HG03066 (cell line): Measurements from ENCODE around the gene SRRD.
"Not testable (repeated sequence)": the region's sequence is repeated elsewhere in the genome, so short reads cannot be mapped to it uniquely, and the experiment has no call there.

ENCODE experiments used
- ATAC-seq: cut with Tn5 transposase; IDR thresholded peaks from one replicate; pipeline ENCODE4 v1.9.1; 2021; ENCODE audit warnings: low read depth; ENCODE audit not compliant: unreplicated experiment

The SRRD gene

GRCh38 chr22:26483439-26484359 lies at the start of gene SRRD, which contains the start of gene HPS4:
SRRD (plus strand) TSS chr22:26483877; CDS start chr22:26483891, 14 bp downstream.
HPS4 (minus strand) TSS chr22:26483783; CDS start chr22:26481762, 2,021 bp downstream.
- peak; percentile 65 for ATAC-seq

- no peak for ATAC-seq
Measured at GRCh38 chr22:26435327-26436093, 48.2 kb upstream of the SRRD start.

DNA sequence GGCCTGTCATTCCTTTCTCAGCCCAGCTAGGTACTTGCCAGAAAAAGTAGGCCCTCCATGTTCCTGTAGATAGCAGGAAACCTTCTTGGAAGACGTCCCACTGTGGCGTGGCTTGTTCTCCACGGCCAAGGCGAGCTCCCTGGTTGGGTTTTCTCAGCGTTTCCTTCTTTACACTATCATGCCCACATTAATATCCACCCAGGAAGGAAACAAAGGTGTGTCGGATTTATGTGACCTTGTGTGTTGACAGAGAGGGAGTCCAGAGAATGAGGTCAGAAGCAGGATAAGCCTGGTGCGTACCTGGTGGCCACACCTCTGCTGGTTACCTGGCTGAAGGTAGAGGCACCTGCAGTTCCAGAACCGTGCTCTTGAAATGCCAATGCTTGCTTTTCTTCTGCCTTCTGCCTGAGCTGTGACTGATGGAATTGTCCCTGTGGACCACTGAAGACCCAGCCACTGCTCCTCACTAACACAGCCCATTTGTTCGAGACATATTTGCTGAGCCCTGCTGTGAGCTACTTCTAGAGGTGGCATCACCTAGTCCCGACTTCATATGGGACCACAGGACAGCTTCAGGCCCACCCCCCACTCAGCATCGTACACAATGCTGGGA lies 46.7 kb upstream of the SRRD start:
- ATAC-seq = no peak

- no peak for ATAC-seq
Measured at GRCh38 chr22:26437694-26438392, 45.8 kb upstream of the SRRD start.

DNA sequence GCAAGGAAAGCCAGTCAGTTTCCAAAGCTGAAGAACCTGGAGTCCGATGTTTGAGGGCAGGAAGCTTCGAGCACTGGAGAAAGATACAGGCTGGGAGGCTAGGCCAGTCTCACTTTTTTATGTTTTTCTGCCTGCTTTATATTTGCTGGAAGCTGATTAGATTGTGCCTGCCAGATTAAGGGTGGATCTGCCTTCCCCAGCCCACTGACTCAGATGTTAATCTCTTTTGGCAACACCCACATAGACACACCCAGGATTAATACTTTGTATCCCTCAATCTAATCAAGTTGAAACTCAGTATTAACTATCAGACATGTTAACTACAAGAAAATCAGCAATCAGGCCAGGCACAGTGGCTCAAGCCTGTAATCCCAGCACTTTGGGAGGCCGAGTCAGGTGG lies 44.9 kb upstream of the SRRD start:
- not testable (repeated sequence) for ATAC-seq

DNA sequence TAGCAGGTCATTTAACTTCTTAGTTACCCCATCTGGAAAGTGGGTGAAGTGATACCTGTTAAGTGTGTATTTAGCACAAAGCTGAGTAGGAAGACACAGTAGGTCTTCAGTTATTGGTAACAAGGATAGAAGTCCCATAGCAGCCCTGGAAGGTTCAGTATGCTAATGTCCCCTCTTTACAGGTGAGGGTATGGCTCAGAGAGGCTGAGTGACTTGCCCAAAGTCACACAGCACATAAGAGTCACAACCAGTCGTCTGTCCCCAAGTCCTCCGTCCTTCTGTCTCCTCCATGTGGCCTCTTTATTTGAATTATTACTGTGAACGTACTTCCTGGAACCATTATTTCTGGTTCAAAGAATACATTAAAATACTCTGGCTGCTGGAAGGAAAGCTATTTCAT lies 44.1 kb upstream of the SRRD start:
- no peak for ATAC-seq

DNA sequence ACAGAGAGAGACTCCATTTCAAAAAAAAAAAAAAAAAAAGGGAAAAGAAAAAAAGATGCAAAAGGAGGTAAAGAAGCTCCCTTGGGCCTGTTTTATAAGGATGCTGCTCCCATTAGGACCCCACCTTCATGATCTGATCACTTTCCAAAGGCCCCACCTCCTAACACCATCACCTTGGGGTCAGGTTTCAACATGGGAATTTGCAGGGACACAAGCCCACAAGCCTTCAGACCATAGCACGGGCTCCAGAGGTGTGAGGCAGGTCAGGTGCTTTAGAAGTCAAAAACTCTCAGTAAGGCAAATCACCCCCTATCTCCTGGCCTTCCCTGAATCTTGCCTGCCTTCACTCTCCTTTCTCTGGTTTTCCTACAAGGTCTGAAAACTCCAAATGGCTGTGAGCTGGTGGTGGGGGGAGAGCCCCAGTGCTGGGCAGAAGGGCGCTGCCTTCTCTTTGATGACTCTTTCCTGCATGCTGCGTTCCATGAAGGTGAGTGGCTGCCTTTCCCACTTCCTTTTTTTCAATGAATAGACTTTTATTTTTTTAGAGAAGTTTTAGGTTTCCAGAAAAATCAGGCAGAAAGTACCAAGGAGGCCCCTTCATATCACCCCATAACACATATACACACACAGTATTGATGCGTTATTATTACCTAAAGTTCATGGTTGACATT lies 41.5 kb upstream of the SRRD start:
- ATAC-seq = no peak

- ATAC-seq = no peak
Measured at GRCh38 chr22:26443901-26444690, 39.6 kb upstream of the SRRD start.

DNA sequence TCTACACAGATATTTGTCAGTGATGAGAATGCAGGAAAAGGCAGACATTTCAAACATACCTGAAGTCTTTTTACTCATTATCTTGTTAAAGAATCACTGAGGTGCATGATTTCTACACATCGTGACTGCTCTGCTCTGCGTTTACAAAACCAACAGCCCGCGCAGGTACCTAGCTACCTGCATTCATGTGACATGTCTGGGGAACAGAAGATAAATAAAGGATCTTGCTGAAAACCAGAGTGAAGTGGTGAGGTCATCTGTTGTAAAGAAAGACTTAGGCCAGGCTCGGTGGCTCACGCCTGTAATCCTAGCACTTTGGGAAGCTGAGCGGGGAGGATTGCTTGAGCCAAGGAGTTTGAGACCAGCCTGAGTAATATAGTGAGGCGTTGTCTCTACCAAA lies 38.9 kb upstream of the SRRD start:
- no peak for ATAC-seq

DNA sequence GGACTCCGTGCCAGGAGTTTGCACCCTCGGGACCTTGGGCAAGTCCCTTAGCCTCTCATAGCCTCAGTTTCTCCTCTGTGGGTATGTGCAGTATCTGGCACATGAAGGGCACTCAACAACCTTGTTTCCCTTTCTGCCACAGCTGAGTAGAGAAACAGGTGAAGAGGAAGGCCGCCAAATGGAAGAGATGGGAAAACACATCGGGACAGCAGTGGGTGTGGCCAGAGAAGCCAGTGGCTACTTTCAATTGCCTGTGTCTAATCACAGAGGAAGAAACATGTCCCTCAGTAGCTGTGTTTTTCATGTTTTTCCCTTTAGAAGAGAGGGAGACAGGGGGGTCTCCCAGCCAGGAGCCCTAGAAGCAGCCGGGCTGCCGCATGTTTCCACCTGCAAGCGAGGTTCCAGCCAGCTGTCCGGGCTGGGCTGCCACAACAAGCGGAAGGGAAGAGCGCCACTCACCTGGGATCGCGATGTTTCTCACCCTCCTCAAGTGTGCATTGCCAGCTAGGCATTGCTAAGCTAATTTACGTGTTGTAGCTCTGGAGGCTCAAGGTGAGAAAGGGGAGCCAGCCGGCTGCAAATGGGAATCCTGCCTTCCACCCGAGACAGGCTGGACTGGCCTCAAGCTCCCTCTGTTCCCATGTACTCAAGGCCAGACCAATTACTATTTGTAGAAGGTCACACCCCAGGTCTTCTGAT lies 38.0 kb upstream of the SRRD start:
- no peak for ATAC-seq

DNA sequence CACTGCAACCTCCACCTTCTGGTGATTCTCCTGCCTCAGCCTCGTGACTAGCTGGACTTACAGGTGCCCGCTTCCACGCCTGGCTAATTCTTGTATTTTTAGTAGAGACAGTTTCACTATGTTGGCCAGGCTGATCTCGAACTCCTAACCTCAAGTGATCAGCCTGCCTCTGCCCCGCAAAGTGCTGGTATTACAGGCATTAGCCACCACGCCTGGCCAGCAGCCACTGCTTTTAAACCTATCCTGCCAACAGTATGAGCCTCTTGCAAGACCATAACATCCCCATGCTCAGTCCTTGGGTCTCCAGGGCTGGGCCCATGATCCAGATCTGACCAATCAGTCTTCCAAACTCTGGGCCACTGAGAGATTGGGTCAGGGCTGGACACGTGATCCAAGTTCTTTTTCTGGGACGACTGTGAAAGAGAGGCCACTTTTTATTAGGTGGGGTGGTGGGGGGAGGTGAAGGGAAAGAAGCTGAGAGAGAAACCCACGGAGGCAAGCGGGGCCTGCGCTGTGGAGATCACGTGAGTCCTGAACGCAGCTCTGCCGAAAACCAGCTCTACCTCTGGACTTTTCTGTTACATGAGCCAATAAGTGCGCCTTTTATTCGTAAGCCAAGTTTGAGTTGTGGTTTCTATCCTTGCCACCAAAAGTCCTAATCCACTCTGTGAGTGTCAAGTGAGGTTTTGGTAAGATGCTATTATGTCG lies 36.7 kb upstream of the SRRD start:
- ATAC-seq = no peak

GRCh38 chr22:26447584-26448329 lies 35.9 kb upstream of the SRRD start:
- no peak for ATAC-seq

GRCh38 chr22:26448334-26448733 lies 35.3 kb upstream of the SRRD start:
- ATAC-seq = no peak

GRCh38 chr22:26448941-26449340 lies 34.7 kb upstream of the SRRD start:
- ATAC-seq = no peak

DNA sequence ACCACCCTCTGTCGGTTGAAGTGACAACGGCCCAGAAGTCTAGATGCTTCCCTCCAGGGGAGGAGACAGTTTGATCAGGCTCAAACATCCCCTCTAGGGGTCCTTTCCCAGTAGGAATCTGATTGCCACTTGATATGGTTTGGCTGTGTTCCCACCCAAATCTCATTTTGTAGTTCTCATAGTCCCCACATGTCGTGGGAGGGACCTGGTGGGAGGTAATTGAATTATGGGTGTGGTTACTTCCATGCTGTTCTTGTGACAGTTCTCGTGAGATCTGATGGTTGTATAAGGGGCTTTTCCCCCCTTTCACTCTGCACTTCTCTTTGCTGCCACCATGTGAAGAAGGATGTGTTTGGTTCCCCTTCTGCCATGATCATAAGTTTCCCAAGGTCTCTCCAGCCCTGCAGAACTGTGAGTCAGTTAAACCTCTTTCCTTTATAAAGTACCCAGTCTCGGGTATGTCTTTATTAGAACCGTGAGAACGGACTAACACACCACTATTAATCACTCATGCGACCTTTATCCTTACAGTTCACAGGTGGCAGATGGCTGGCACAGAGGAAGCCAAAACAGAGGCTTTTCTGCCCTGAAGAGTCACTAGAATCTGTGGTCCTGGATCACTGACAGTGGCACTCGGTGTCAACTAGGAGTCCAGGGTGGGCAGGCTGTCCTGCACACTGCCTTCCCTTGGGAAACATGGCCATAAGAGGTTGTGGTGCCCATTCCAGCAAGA lies 33.1 kb upstream of the SRRD start:
- ATAC-seq = no peak

DNA sequence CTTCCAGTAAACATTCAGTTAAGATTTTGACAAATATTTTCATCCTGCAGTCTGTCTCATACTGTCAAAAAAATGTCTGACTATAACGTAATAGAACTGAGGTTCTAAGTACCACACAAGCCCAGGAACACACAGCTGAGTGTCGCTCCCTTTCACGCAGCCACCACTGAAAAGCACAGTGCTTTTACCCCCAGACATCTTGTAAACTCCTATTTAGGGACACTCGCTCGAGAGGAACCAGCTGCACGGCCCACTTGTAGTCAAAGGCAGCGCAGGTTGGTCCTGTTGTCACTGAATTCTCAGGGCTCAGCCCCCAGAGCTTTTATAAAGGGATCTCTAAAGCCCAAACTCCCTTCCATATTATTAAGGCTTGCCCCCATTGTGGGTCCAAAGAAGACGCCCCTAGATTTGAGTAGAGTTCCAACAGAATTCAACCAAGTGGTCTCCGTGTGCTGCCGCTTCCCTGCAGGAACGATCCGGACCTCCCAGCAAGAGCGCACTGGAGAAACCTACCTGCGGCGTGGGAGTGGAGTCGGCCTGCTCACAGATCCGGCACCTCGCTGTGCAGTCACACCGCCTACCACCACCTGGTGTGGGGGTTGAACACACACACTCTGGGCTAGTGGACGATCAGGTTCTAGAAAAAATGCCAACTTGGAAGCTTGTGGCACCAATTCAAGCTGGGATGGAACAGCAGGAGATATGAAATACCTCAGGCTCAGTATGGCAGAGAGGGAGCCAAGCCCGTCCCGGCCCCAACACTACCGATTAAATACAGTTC lies 31.3 kb upstream of the SRRD start:
- no peak for ATAC-seq
